ENCODE data around the gene ANXA8.

ANXA8 gene

GRCh38 chr10:47445720-47446119 is 38.2 kb downstream of the ANXA8 start:
- no peak for DNase-seq

GRCh38 chr10:47444047-47444446 is 39.9 kb downstream of the ANXA8 start:
- no peak for DNase-seq

GRCh38 chr10:47443145-47443544 is 40.8 kb downstream of the ANXA8 start:
- DNase-seq, result no peak

- DNase-seq, result no peak
These were observed 41.6 kb downstream of the ANXA8 start for GRCh38 chr10:47442351-47442750.

GRCh38 chr10:47441938-47442337 is 42.0 kb downstream of the ANXA8 start:
- DNase-seq, result no peak

DNA sequence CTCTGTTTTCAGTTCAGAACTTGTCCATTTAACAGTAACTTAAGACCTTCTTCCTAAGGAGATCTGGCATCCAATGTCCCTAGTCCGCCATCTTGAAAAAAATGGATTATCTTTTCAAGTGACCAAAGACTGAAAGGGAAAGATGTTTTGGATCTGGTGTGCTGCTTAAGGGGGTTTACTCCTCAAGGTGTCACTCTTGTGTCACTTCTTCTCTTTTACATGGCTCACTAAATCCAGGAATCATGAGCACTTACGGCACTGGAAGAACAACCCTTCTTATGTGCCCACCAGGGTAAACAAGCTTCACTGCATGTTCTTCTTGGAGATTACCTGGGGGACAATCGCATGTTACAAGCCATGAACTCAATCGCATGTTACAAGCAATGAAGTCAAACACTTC is 43.7 kb downstream of the ANXA8 start:
- DNase-seq, result no peak

GRCh38 chr10:47438857-47439474 is 44.9 kb downstream of the ANXA8 start:
- no peak for DNase-seq

DNA sequence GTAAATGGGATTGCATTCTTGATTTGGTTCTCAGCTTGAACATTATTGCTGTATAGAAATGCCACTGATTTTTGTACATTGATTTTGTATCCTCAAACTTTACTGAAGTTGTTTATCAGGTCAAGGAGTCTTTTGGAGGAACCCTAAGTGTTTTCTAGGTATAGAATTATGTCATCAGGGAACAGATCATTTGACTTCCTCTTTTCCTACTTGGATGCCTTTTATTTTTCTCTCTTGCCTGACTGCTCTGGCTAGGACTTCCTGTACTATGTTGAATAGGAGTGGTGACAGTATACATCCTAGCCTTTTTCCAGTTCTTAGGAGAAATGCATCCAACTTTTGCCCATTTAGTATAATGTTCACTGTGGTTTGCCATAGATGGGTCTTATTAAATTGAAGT is 48.8 kb downstream of the ANXA8 start:
- DNase-seq, result no peak

DNA sequence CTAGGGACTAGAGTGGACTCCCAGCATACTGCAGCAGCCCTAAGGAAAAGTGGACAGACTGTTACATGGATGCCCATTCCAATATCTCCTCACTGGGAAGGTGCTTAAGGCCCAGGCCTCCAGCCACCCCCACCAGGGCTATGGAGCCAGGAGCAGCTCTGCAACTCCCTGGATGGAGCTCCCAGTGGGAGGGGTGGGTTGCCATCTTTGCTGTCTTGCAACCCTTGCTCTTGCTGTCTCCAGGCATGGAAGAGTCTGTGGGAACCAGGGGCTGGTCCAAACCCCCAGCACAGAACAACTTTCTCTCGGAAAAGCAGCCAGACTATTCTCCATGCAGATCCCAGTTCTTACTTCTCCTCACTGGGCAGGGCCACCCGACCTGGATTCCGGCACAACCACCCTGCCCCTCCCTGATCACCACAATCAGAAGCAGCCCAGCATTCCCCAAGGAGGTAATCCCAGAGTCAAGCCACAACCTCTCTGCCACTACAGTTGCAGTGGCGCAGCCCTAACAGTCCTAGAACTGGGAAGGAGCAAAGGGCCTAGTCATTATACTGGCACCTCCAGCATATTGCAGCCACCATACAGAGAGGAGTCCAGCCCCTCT is 58.0 kb downstream of the ANXA8 start:
- no peak for DNase-seq

DNA sequence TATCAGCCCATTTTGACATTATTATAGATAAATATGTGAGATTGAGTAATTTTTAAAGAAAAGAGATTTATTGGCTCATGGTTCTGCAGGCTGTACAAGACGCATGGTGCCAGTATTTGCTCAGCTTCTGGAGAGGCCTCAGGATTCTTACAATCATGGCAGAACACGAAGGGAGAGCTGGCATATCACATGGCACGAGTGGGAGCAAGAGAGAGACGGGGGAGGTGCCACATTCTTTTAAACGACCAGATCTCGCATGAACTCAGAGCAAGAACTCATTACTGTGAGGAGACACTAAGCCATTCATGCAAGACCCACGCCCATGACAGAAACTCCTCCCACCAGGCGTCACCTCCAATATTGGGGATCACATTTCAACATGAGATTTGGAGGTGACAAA is 59.7 kb downstream of the ANXA8 start:
- no peak for DNase-seq

DNA sequence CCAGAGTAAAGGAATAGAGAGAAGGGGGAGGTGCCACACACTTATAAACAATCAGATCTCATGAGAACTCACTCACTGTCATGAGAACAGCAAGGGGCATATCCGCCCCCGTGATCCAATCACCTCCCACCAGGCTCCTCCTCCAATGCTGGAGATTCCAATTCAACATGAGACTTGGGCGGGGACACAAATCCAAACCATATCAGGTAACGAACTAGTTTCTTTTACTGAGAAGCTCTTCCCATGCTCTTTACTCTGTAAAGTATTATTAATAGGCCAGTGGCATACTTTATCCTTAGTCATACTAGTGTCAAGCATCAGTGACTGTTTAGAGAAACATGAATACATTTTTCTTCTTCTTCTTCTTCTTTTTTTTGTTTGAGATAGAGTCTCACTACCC is 60.4 kb downstream of the ANXA8 start:
- DNase-seq, result no peak

- DNase-seq, result no peak
These were observed 62.6 kb downstream of the ANXA8 start for GRCh38 chr10:47421057-47421952.

GRCh38 chr10:47420305-47421056 is 63.4 kb downstream of the ANXA8 start:
- DNase-seq, result no peak

GRCh38 chr10:47419421-47419820 is 64.5 kb downstream of the ANXA8 start:
- DNase-seq, result no peak

DNA sequence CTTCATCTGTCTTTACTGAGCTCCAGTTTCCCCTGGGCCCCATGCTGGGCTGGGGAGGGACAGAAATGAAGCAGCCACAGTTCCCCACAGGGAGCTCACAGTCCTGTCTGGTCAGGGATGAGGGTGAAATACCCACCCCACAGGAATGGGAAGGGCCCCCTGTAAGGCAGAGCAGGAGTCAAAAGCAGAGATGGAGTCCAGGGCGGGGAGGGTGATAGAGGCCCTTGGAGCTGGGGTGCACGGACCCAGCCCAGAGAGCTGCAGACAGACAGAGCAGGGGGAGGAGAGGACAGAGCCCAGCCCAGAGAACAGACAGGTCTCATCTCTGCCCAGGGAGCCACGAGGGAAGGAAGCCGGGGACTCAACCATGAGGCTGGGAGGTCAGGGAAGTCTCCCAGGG is 64.9 kb downstream of the ANXA8 start:
- DNase-seq, result no peak

- DNase-seq, result no peak
These were observed 65.6 kb downstream of the ANXA8 start for GRCh38 chr10:47418321-47418720.
